ENCODE measurements around the gene NCOA3.

Gene NCOA3

GRCh38 chr20:47603260-47603659, 101.6 kb downstream of the NCOA3 start:
- no peak for DNase-seq (ENCODE audit: low read depth)
- in situ Hi-C loops (cut with HindIII; ENCODE audit: low sequenced_read_pairs) = loop anchor here (25.0 kb wide), 1 partner anchor 241 kb away; the partner anchor contains the start of gene ZMYND8
- H3K4me3 ChIP-seq (ENCODE audit: low read depth, low read length) = no peak overlapping the region
- TF ChIP-seq CTCF (IDR thresholded peaks at IDR 0.05; ENCODE audit: low read depth, low read length, missing control alignments) = no peak

- TF ChIP-seq CTCF (IDR thresholded peaks at IDR 0.05; ENCODE audit: low read depth, low read length, missing control alignments) = no peak
Measured at GRCh38 chr20:47605673-47606413, 104.2 kb downstream of the NCOA3 start.

GRCh38 chr20:47606414-47606982, 104.8 kb downstream of the NCOA3 start:
- TF ChIP-seq CTCF (IDR thresholded peaks at IDR 0.05; ENCODE audit: low read depth, low read length, missing control alignments) = no peak
- H3K4me3 ChIP-seq (ENCODE audit: low read depth, low read length) = no peak overlapping the region
- no peak for DNase-seq (ENCODE audit: low read depth)
- in situ Hi-C loops (cut with HindIII; ENCODE audit: low sequenced_read_pairs) = loop anchor here (25.0 kb wide), 1 partner anchor 244 kb away; the partner anchor contains the start of gene ZMYND8

More at GRCh38 chr20:47605673-47606413, 104.2 kb downstream of the NCOA3 start:
- in situ Hi-C loops (cut with HindIII; ENCODE audit: low sequenced_read_pairs) = loop anchor here (25.0 kb wide), 1 partner anchor 244 kb away; the partner anchor contains the start of gene ZMYND8
- DNase-seq (ENCODE audit: low read depth) = no peak
- no peak overlapping the region for H3K4me3 ChIP-seq (ENCODE audit: low read depth, low read length)

- in situ Hi-C loops (cut with HindIII; ENCODE audit: low sequenced_read_pairs) = loop anchor here (25.0 kb wide), 1 partner anchor 245 kb away; the partner anchor contains the start of gene ZMYND8
- H3K4me3 ChIP-seq (ENCODE audit: low read depth, low read length) = no peak overlapping the region
- no peak for TF ChIP-seq CTCF (IDR thresholded peaks at IDR 0.05; ENCODE audit: low read depth, low read length, missing control alignments)
- no peak for DNase-seq (ENCODE audit: low read depth)
Measured at GRCh38 chr20:47606983-47607613, 105.4 kb downstream of the NCOA3 start.

- no peak for DNase-seq (ENCODE audit: low read depth)
- no peak for TF ChIP-seq CTCF (IDR thresholded peaks at IDR 0.05; ENCODE audit: low read depth, low read length, missing control alignments)
- no peak overlapping the region for H3K4me3 ChIP-seq (ENCODE audit: low read depth, low read length)
- in situ Hi-C loops (cut with HindIII; ENCODE audit: low sequenced_read_pairs) = loop anchor here (25.0 kb wide), 1 partner anchor 247 kb away; the partner anchor contains the start of gene ZMYND8
Measured at GRCh38 chr20:47609001-47609400, 107.3 kb downstream of the NCOA3 start.

- in situ Hi-C loops (cut with HindIII; ENCODE audit: low sequenced_read_pairs) = loop anchor here (10.0 to 25.0 kb wide), 2 partner anchors 248 to 336 kb away; partner anchors contain the start of gene ZMYND8
- peak; percentile 63 for DNase-seq (ENCODE audit: low read depth)
- TF ChIP-seq CTCF (IDR thresholded peaks at IDR 0.05; ENCODE audit: low read depth, low read length, missing control alignments) = no peak
- no peak overlapping the region for H3K4me3 ChIP-seq (ENCODE audit: low read depth, low read length)
Measured at GRCh38 chr20:47610247-47610944, 108.7 kb downstream of the NCOA3 start.
